Activated CD4-positive, CD25-positive, alpha-beta regulatory T cell treated with anti-CD3 and anti-CD28 coated beads, Interleukin-2, amount 50 U/mL, for 72 hours (primary cell): ENCODE results near the gene ACO1.

ENCODE experiments used
- DNase-seq: peaks from one replicate; pipeline ENCODE4 v3.0.0; 2021

The ACO1 gene

GRCh38 chr9:32384002-32384363 is 460 bp upstream of the ACO1 start:
- DNase-seq: no peak

- DNase-seq: no peak
Observed at GRCh38 chr9:32385152-32385884, 875 bp downstream of the ACO1 start.

DNA sequence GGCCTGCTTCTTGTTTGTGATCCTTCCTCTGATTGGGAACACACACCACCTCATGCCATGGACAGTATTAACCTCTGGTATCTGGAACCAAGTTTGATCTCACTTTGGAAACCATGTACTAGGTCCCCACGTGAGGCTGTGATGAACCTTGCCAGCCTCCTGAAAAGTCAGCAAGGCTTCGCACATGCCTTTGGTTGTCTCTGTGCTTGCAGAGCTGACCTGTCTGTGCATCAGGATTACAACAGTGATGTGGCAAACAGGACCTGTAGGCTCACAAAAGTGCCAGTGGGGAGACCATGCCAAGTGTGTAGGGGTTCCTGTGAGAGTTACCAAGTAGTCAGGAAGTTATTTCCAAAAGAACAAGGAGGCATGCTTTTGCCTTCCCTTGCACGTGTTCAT is 1.4 kb downstream of the ACO1 start:
- DNase-seq: no peak

DNA sequence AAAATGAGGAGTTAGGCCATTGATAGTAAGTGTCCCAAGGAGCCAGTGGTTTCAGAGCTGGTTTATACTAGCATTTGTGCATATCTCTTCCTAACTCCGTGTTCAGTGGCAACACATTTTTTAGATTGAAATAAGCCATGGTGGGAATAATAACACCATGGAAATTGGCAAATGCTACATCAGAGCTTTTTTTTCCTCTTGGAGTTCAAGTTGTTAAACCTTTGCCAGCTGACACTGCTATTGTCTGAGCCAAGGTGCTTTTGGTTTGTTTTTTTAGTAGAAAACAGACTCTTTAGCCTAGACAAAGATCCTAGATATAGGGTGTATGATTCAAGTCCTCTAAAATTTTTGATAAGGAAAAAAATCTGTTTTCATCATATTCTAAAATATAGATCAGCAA is 2.8 kb downstream of the ACO1 start:
- no peak for DNase-seq

- no peak for DNase-seq
Observed at GRCh38 chr9:32389365-32389764, 4.9 kb downstream of the ACO1 start.

DNA sequence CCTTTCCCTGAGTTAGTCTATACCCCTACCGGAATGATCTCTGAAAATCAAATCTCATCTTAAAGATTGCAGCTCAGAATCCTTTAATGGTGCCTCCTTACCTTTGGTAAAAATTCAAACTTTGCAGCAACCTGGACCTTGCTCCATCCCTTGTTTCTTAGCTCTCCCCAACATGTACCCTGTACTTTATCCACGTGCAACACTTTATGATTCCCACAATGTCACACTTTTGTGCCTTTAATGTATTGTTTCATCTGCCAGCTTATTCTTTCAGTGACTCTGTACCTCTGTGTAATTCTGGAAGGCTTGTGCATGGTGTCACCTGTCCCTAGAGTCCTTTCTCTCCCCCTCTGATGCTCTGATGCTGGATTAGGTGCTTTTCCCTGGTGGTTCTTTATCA is 9.5 kb downstream of the ACO1 start:
- no peak for DNase-seq

DNA sequence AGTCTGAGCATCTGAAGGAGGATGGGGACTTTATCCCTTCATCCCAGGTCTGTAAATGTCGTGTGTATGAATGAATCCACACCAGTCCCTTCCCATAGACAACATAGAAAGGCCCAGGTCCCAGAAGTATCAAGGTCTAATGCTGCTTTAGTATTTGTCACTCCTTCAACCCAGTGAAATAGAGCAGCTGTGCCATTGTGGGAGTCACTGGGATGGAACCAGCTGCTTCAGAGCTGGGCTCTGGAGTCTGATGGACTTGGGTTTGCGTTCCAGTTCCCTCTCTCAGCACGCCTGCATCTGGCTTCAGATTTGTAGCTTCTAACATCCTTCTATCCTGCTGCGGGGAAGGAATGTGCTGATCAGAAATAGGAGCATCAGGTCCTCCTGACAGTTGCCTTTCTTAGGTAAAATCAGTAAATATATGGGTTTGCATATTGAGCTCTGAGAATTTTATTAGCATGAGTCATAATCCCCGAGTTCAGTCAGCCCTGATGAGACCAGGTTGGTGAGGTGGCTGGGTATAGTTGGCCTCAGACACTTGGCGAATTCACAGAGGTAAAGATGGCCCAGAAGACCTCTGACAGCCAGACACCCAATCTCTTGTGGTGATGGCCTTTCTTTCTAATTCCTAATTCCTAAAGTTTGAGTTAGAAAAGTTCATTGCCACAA is 10.1 kb downstream of the ACO1 start:
- DNase-seq: no peak

DNA sequence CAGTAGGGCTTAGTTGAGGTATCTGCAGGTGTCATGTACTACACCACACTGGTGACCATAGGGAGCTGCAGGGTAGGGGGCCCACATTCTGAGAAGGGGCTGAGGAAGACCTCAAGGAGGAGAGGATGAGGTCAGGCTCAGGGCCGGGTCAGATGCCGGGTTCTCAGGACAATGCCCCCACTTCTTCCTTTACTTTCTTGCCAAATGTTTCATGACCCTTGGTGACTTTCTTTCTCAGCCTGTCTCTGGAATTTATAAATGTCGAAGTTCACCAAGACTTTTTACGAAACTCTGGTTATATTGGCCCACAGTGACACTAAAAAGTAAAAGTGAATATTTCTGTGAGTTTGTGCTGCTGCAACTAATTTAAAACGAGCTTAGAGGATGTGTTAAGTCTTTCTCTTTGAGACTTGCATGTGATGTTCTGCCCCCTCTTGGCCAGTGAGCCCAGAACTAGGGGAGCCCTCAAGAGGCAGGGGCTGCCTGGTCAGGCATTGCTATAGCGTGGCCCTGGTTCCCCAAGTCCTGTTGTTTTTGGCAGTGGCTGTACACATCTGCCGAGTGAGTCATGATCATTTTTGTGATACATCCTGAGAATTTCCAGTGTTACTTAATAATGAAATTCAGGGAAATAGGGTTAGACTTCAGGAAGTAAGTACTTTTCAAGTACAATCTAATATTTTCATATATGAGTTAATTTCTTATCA is 11.2 kb downstream of the ACO1 start:
- no peak for DNase-seq

DNA sequence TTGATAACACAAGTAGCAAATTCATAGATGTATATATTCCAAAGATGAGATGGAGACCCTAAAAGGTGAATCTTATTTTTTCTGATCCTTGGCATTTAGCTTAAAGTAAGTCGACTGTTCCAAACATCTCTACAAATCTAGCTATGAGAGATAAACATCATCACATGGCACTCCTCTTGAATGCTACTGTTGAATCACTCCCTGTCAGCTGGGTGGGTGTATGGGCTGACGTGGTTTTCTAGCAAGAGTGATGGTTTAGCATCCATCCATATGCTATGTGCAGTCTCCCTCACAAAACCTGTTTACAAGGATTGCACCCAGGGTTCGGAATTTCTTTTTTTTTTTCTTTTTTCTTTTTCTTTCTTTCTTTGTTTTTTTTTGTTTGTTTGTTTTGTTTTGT is 13.8 kb downstream of the ACO1 start:
- no peak for DNase-seq

DNA sequence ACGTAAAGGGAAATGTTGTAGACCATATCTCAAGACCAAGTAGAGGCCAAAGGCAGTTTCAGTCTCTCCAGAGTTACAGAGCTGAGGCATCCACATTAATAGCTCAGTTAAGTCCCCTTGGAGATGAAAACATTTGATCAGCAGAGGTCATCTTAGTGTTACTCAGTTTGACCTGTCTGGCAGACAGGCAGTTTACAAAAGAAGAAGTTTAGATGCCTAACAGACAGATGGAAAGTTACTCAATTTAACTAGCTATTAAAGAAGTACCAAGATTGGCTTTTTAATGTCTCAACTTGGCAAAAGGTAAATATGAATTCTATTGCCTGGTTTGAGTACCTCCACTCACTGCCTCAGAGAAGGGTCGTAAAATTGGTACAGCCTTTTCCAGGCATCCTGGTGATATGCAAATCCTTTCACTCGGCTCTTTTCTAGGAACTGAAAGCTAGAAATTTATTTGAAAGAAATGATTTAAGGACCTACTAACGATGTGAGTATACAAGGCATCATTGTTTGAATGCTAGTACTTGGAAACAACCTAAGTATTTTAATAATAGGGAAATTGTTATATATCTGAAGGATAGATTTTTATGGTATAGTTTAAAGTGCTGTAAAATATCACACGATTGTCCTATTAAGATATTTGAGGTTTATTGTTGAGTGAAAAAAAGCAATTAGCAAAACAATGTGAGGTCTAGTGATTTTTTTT is 14.8 kb downstream of the ACO1 start:
- no peak for DNase-seq

DNA sequence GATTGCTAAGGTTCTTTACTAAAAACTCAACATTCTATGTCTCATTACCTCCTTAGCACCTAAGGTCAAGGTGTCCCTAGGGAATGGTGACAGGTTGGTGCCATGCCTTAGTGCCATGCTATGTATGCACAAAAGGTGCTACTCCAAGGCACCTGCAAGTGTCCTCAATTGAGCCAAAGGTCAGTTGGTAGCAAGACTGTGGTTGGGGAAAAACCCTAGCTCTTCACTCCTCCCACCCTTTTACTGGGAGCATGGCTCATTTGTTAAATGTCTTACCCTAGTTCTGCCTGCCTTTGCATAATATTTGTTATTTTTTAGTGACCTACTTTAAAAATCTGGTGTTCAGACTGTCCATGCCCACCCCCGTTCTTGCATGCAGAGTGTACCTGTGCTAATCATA is 17.0 kb downstream of the ACO1 start:
- no peak for DNase-seq

GRCh38 chr9:32403567-32404260 is 19.3 kb downstream of the ACO1 start:
- no peak for DNase-seq

- no peak for DNase-seq
Observed at GRCh38 chr9:32404402-32404801, 20.0 kb downstream of the ACO1 start.

DNA sequence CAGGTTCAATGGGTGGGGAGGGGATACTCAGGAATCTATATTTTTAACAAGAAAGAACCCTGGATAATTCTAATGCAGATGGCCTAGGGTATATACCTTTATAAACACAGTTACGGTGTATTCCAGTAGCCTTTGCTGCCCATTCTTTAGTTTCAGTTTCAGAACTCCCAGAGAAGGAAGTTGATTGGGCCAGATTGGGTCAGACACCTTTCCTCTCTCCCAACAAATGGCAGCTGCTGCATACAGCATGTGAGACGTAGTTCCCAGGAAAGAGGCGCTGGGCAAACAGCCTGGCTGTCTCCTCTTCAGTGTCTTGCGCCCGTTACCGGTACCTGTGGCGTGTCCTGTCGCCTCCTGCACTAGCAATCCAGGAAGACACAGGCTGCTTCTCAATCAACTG is 20.4 kb downstream of the ACO1 start:
- no peak for DNase-seq

GRCh38 chr9:32405506-32405905 is 21.1 kb downstream of the ACO1 start:
- no peak for DNase-seq

GRCh38 chr9:32406046-32406445 is 21.6 kb downstream of the ACO1 start:
- DNase-seq: no peak

DNA sequence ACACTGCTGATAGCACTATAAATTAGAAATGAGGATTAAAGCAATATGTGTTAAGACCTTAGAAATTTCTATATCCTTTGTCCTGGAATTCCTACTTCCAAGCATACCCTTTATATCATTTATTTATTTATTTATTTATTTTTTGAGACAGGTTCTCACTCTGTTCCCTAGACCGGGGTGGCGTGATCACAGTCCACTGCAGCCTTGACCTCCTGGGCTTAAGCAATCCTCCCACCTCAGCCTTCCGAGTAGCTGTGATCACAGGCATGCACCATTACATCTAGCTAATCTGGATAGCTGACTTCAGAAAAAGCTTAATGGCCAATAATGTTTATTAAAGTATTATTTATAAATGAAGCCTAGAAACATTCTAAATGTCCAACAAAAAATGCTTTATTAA is 27.3 kb downstream of the ACO1 start:
- no peak for DNase-seq

- DNase-seq: no peak
Observed at GRCh38 chr9:32412440-32412839, 28.0 kb downstream of the ACO1 start.

DNA sequence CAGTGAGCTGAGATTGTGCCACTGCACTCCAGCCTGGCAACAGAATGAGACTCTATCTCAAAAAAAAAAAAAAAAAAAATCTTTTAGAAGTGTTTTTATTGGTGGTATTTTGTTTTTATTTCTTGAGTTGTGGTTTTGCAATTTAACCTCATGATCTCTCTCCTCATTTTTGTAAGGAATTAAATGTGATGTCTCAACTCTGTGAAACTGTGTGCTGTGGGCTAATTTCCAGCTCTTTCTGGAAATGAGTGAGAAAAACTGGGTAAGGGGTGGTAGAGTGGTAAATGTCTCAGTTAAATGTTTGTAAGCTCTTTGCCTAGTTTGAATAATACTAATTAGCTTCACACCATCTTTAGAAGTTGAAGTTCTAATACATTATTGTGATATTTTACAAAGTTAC is 29.0 kb downstream of the ACO1 start:
- DNase-seq: no peak

GRCh38 chr9:32414856-32415255 is 30.4 kb downstream of the ACO1 start:
- DNase-seq: no peak

- no peak for DNase-seq
Observed at GRCh38 chr9:32419921-32420320, 35.5 kb downstream of the ACO1 start.

DNA sequence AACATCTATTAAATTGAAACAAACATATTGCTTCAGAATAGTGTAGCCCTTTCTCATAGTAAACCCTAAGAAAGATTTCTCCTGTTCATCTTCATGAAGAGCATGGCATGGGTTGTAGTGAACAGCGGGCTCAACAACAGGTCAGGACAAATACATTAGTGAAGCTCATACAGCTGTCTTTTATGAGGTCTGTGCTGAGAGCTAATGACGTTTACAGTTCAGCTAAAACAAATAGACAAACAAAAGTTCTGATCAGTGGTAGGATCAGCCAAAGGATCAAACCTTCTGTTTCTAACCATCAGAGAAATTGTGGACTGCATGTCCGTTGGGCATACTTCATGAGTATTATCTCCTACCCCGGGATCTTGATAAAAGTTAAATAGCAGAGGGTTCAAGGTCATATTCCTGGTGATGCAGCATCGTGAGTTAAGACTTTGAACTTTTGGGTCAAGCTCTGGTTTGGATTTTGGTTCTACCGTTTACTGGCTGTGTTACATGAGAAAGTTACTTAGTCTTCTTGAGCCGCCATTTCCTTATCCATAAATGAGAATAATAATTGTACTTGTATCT is 37.9 kb downstream of the ACO1 start:
- no peak for DNase-seq

- no peak for DNase-seq
Observed at GRCh38 chr9:32423371-32423770, 38.9 kb downstream of the ACO1 start.
